HG02610 (cell line): ENCODE data around the gene ZFP3.
"Not testable (repeated sequence)": the region's sequence is repeated elsewhere in the genome, so short reads cannot be mapped to it uniquely, and the experiment has no call there.

Experiments used
- ATAC-seq: cut with Tn5 transposase; IDR thresholded peaks from one replicate; pipeline ENCODE4 v1.9.1; 2021; ENCODE audit warnings: mild to moderate bottlenecking, moderate library complexity; ENCODE audit not compliant: unreplicated experiment

ZFP3 gene

DNA sequence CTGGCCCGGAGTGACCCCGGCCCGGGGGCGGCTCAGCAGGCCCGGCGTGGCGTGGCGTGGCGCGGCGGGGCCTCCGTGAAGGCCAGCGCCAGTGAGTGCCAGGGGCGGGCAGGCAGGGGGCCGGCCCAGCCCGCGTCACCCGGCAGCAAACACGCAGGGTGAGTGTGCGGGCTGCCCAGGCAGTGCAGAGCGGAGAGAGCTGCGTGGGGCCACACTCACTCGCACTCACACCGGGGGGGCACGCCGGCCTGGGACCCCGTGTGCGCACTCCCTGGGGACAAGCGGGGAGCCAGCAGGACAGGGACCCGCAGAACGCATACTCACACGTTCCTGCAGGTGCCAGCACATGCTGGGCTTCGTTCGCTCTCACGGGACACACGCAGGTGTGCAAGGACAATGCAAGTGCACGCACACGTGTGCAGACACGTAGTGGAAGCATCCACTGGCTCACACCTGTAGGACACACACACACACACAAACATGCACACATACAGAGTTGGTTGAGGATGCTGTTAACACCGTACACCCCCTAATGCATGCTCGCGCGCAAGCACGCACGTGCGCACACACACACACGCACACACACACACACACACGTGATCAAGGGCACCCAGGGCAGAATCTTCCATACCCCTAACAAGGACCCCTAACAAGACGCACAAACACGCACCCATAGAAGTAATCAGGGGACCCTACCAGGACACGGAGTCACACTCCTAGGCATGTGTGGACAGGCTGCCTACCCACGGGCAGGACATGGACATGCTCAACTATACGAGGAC is 45.3 kb downstream of the ZFP3 start:
- ATAC-seq, result no peak

DNA sequence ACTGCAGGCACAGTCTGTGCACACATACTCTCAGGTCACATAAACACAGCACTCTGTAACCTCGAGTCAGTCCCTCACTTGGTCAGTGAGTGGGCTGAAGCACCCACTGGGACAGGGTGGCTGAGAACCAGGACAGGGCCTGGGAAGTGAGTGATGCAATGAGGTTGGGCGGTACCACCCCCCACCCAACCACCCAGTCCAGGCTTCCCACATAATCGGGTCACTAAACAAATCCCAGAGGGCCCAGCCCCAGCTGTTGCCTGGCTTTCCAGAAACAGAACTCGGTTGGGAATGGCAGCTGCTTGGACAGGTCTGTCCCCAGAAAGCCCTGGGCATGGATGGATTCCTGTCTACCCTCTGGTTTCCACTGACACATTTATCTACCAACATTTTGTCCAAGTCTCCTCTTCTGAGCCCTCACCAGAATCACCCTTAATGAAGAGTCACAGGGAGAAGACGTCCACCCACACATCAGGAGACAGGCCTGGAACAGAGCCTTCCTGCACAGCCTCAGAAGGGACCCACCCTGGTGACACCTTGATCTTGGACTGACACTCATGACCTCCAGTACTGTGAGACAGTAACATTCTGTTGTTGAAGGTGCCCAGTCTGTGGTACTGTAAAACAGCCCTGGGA is 46.0 kb downstream of the ZFP3 start:
- not testable (repeated sequence) for ATAC-seq

DNA sequence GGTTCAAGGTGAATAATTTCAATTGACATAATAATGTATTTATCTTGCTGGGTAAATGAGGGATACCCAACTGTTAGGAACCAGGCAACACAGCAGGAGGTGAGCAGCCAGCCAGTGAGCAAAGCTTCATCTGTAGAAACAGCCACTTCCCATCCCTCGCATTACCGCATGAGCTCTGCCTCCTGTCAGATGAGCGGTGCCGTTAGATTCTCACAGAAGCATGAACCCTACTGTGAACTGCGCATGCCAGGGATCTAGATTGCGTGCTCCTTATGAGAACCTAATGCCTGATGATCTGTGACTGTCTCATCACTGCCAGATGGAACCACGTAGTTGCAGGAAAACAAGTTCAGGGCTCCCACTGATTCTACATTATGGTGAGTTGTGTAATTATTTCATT is 46.6 kb downstream of the ZFP3 start:
- ATAC-seq, result not testable (repeated sequence)

DNA sequence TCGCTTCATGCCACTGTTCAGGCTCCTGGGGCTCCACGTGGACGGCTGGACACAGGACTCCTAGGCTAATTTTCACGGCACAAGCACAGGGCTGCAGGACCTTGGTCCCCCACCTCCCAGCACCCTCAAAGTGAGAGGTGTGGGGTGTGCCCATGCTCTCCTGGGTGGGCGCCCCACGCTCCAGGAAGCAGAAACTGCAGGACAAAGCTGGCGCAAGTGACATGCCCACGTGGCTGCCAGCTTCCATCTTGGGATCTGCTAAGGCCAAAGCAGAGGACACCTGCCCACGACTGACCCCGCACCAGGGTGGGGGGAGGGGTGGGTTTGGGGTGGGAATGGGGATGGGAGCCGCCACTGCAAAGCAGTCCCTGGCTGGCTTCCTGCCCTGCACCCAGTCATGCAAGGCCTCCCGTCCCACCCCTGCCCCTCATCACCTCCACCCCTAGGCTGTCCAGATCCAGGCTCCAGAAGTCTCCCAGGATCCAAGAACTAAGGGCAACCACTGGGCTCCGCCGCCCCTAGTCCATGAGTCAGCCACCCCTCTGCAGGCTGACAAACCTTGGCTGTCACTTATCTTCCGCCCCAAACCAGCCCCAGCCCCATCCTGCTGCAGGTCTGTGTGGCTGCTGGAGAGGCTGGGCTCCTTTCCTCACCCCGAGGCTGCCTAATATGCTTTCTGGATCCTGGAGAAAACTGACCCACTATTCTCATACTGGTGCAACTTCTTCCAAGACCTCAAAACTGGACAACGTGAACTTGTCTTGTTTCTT is 48.6 kb downstream of the ZFP3 start:
- ATAC-seq, result no peak

DNA sequence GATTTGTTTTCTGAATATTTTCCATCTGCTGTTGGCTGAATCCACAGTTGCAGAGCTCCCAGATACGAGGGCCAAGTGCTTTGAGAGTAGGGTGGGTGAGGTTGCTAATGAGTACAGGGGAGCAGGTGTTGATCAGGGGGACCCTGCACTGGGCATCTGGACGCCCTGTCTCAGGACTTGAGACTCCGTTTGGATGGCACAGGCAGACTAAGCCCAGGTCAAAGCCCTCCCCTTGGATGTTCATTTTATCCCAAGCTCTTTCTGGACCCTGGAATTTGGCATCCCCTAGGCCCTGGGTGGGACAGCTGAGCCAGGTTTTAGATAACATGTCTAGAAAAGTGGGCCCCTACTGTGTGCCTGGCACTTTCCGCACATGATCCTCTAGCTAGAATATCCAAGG is 49.6 kb downstream of the ZFP3 start:
- no peak for ATAC-seq

DNA sequence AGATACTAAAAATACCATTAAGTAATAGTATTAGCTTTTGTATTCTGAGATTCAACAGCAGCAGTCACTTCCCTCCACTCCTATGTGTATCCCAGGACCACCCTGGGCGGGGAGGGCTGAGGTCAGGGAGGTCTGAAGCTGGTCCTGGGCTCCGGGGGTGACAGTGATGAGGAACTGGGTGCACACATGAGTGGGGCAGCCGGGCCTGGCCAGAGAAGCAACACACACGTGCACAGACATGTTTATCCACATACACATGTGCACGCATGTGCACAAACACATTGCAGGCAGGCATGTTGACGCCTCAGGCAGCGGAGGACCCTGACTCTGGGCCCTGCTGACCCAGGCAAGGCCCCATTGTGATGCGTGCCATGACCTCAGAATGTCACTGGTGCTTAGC is 50.1 kb downstream of the ZFP3 start:
- ATAC-seq, result not testable (repeated sequence)

DNA sequence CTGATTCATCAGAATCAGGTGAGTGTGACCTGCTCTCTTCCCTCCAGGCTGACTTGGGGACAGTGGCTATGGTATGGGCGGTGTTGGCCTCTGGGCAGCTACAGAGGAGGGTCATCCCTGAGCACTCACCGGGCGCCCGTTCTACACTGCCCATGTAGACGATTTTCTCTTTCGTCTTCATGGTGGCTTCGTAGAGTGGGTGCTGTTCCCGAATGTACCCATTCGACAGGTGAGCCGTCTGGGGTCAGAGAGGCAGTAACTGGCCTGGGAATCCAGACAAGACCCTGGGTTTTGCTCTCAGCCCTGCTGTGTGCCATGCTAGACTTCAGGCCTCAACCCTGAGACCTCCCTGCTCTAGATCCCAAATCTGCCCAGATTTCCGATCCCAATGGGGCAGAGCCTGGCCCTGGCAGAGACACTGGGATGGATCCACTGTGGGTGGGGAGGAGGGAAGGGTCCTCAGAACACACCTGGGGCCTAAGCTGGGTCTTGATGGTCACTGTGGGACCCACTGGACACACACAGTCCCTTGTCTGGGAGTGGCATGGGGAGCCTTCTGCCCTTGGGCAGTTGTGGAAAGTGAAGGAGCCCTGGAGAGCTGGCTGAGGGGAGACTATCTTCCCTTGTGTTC is 50.8 kb downstream of the ZFP3 start:
- no peak for ATAC-seq

DNA sequence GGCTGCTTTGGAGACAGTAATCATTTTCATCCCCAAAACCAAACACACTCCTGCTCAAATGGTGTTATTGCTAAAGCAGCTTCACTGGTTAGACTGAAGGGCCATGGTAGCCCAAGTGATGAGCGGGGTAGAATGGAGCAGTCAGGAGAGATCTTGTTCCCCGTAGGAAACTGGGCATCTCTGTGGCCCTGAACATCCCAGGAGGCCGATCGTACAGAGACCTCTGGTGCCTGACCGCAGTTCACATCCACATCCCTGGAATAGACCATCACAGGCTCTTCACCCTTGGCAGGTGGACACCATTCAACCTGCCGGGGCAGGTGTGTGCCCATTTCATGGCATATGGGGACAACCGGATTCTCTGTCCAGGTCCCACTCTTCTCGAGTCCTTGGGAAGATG is 51.5 kb downstream of the ZFP3 start:
- not testable (repeated sequence) for ATAC-seq

DNA sequence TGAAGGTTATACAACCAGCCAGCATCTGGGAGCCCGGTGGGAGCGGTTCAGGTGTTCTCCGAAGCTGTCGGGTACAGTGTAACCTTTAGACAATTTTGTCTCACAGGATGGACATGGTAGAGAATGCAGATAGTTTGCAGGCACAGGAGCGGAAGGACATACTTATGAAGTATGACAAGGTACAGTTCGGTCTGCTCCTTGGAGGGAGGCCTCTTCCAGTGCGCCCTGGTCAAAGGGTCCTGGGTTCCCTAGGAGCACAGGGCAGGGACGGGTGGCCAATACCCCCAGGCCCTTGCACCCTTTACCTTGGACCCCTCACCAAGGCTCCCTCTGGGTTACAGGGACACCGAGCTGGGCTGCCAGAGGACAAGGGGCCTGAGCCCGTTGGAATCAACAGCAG is 52.0 kb downstream of the ZFP3 start:
- not testable (repeated sequence) for ATAC-seq

GRCh38 chr17:5130687-5131086 is 52.4 kb downstream of the ZFP3 start:
- ATAC-seq, result not testable (repeated sequence)

DNA sequence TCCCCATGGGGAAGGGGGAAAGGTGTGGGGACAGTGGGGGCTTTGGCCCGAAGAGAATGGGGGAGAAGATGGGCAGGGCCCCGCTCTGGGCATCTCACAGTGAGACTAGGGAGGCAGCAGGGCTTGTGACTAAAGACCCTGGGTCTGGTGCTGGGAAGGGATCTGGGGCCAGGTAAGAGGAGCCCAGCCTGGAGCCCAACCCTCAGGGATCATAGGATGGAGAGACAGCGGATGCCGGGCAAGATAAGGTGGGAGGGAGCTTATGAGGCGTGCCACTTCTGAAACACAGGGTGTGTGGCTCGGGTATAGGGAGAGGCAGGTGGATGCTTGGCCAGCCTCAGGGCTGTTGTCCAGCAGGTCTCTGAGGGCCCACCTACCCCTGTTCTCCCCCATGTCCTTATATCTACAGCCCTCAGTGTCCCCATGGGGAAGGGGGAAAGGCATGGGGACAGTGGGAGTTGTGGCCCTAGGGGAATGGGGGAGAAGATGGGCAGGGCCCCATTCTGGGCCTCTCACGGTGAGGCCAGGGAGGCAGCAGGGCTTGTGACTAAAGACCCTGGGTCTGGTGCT is 53.0 kb downstream of the ZFP3 start:
- ATAC-seq, result no peak

DNA sequence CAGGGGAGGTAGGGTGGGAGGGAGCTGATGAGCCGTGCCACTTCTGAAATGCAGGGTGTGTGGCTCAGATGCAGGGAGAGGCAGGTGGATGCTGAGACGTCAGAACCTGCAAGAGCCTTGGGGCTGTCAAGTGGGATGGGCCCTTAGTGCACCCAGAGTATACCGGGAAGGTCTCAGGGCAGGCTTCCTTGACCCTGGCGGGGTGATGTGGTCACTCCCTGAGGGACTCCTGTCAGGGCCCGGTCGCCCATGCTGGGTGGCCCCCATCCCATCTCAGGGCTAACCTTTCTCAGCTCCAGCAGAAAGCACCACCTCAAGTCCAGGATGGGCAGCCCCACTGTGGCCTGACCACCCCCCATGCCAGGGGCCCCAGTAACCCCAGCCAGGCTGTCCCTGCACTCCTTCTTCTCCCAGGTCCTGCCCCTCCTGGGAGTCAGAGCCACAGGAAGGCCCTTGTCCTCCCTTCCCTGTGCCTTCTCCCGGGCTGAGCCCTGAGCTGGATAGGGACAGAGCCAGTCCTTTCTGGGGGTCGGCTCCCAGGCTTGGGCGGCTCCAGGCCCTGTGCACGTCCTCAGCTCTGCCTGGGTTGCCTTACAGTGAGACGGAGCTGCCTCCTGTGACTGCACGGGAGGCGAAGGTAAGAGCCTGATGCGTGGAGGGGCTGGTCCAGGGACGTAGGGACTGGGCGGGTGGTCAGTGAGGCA is 53.7 kb downstream of the ZFP3 start:
- ATAC-seq, result not testable (repeated sequence)

DNA sequence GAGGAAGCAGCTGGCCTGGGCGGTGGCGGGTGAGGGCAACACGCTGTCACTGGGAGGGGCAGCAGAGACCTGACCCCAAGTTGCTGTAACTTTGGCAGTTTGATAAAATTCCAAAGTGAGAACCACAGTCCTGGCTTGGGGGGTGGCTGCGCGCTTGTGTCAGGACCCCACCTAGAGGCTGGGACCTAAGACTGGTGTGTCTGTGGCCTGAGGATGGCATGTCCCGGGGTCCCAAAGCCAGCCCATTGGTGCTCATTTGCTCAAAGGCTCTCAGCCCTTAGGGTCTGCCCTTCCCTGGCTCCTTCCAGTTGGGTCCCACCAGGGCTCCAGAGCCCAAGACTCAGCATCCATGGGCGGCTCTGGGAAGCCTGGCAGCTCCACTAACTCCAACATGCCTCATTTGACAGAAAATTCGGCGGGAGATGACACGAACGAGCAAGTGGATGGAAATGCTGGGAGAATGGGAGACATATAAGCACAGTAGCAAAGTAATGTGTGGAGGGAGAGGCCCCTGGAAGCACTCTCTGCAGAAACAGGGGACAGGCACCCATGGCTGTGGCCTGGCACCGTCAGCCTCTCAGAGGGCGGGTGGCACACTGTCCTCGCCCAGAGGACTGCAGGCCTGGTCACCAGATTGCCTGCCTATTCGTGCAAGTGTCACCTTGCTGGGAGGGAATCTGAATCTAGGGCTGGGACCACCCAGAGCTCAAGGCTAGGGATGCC is 54.4 kb downstream of the ZFP3 start:
- ATAC-seq, result not testable (repeated sequence)

- ATAC-seq, result no peak
Observed at GRCh38 chr17:5133311-5133710, 55.0 kb downstream of the ZFP3 start.

DNA sequence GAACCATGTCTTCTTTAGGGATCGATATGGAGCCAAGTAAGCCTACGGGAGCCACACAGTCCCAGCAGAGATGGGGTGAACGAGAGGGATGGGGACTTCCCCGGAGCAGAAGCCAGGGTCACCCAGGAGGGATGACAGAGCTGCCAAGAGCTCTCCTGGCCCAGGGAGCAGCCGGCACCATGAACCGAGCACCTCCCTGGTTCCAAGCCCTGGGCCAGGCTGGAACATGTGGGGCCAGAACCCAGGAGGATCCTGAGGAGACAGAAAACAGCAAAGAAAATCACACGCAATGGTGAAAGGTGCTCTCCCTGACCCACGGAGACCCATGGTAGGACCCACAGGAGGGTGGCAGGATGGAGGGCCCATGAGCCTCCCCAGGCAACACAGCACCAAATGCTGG is 55.7 kb downstream of the ZFP3 start:
- not testable (repeated sequence) for ATAC-seq

- ATAC-seq, result not testable (repeated sequence)
Observed at GRCh38 chr17:5134571-5134970, 56.3 kb downstream of the ZFP3 start.

DNA sequence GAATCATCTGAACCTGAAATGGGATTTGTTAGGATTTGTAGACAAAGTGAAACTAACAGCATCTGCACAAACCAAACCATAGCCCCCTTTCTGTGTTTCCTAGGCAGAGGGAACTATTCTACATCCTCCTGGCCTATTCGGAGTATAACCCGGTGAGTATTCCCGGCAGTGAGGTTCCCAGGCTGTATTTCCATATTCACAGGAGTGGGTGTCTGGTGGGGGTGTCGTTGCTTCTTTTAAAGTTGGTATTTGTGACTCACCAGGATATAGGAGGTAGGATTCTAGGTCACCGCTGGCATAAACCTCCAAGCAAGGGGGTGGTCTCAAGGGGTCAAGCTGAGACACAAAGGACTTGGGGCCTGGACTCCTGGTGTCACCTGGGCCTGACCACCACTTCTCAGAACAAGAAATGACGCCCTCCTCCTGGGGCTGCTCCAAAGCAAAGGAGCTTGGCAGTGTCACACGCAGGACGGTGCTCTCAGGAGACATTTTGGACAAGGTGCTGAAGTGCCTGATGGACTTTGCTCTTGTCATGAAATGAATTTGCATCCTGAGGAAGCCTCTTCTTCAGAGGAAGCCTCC is 57.0 kb downstream of the ZFP3 start:
- ATAC-seq, result not testable (repeated sequence)

DNA sequence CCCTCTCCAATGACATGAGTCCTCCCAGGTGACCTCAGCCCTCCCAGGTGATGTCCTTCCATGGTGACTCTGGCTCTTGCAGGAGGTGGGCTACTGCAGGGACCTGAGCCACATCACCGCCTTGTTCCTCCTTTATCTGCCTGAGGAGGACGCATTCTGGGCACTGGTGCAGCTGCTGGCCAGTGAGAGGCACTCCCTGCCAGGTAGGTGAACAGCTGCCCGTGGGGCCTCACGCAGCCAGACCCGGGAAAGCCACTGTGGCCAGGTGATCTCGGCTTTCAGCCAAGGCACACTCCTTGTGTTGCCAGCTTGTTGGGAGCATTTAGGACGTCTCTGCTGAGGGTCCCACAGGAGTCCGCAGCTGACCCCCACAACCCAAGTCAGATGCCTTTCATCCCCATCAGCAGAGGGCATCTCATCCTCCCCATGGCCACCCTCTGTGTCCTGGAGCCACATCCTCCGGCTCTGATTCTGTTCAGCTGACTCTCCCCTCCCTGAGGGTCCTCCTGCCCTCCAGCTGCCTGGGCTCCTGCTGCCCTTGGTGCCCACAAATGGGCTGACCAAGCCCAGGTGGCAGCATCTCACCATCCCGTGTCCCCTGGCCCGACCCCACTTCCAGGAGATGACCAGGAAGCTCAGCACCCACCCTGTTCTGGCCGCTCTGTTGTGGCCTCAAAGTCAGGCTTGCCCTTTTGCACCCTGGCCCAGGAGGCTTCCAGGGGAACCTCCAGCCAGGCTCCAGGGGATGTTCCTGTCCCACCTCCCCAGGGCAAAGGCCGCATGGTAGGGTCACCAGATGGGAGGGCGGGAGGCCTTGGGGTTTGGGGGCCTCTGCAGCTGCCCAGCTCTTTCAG is 57.7 kb downstream of the ZFP3 start:
- no peak for ATAC-seq
